ENCODE measurements around the gene UVRAG. TPM values are rescaled to one million over a fixed set of nuclear protein-coding genes. Genes with fewer than 3 reads are reported as not detected.

UVRAG gene
- total and polyA plus RNA-seq, 2 of the 13 experiments (the other 11 are each of a cell fraction or from before 2014, with no cell fraction given): 9.7 to 17.3 TPM

DNA sequence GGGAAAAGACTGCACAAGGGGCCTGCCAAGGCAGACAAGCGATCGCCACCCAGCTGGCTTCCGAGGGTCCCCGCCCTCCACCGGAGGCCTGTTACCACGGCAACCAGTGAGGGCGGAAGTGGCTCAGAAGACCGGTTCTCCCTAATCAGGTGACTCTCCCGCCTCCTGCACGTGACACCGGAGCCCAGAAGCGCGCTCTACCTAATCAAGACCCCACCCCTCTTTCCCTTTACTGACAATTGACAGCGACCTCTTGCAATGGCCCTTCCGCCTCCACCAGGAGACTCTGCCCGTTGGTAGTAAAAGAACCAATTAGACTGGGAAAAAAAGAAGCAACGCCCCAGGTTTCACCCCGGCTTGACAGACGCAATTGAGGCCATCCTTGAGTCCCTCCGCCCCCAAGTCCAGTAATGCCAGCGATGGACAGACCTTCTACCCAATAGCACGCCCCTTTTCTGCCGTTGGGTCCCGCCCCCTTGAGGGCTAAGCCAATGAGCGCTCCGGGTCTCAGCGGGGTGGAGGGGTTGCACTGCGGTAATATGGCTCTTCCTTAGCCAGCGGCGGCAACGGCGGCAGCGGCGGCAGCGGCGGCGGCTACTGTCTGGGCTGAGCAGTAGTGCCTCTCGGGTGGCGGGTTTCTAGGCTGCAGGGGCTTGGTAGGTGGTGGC lies at the start of gene UVRAG (continued):
- TF ChIP-seq, protein P1, sequence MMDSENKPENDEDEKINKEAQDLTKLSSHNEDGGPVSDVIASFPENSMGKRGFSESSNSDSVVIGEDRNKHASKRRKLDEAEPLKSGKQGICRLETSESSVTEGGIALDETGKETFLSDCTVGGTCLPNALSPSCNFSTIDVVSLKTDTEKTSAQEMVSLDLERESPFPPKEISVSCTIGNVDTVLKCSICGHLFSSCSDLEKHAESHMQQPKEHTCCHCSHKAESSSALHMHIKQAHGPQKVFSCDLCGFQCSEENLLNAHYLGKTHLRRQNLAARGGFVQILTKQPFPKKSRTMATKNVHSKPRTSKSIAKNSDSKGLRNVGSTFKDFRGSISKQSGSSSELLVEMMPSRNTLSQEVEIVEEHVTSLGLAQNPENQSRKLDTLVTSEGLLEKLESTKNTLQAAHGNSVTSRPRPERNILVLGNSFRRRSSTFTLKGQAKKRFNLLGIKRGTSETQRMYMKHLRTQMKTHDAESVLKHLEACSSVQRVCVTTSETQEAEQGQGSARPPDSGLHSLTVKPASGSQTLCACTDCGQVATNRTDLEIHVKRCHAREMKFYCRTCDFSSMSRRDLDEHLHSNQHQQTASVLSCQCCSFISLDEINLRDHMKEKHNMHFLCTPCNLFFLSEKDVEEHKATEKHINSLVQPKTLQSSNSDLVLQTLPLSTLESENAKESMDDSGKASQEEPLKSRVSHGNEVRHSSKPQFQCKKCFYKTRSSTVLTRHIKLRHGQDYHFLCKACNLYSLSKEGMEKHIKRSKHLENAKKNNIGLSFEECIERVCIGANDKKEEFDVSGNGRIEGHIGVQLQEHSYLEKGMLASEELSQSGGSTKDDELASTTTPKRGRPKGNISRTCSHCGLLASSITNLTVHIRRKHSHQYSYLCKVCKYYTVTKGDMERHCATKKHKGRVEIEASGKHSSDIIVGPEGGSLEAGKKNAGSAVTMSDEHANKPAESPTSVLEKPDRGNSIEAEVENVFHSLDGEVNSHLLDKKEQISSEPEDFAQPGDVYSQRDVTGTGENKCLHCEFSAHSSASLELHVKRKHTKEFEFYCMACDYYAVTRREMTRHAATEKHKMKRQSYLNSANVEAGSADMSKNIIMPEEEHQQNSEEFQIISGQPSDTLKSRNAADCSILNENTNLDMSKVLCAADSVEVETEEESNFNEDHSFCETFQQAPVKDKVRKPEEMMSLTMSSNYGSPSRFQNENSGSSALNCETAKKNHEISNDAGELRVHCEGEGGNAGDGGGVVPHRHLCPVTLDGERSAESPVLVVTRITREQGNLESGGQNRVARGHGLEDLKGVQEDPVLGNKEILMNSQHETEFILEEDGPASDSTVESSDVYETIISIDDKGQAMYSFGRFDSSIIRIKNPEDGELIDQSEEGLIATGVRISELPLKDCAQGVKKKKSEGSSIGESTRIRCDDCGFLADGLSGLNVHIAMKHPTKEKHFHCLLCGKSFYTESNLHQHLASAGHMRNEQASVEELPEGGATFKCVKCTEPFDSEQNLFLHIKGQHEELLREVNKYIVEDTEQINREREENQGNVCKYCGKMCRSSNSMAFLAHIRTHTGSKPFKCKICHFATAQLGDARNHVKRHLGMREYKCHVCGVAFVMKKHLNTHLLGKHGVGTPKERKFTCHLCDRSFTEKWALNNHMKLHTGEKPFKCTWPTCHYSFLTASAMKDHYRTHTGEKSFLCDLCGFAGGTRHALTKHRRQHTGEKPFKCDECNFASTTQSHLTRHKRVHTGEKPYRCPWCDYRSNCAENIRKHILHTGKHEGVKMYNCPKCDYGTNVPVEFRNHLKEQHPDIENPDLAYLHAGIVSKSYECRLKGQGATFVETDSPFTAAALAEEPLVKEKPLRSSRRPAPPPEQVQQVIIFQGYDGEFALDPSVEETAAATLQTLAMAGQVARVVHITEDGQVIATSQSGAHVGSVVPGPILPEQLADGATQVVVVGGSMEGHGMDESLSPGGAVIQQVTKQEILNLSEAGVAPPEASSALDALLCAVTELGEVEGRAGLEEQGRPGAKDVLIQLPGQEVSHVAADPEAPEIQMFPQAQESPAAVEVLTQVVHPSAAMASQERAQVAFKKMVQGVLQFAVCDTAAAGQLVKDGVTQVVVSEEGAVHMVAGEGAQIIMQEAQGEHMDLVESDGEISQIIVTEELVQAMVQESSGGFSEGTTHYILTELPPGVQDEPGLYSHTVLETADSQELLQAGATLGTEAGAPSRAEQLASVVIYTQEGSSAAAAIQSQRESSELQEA (CRISPR knock-in tag; IDR thresholded peaks at IDR 0.05; ENCODE audit: not compliant biosample characterization): no peak
- TF ChIP-seq PHF5A (CRISPR knock-in tag; IDR thresholded peaks at IDR 0.05; ENCODE audit: low read depth, unreplicated experiment) (no peak), ZNF263 (CRISPR knock-in tag; IDR thresholded peaks at IDR 0.05) (no peak), BORCS8-MEF2B (CRISPR knock-in tag; IDR thresholded peaks at IDR 0.05) (no peak), ZSCAN22 (CRISPR knock-in tag; IDR thresholded peaks at IDR 0.05) (no peak), ZNF282 (IDR thresholded peaks at IDR 0.05; ENCODE audit: partially characterized antibody) (no peak), ZEB1 (IDR thresholded peaks at IDR 0.05; ENCODE audit: insufficient replicate concordance, low read depth) (no peak), POLR2A (IDR thresholded peaks at IDR 0.05; ENCODE audit: insufficient read depth in 1 of 2, low read depth in 2 of 2, low read length in 2 of 2) (peak; percentile 43 to 69; a peak in 3 of 4 replicates), ZBTB7B (CRISPR knock-in tag; IDR thresholded peaks at IDR 0.05) (0 out of 2 replicates have a peak, but pooled peaks have one; percentile 37), ZNF225 (CRISPR knock-in tag; IDR thresholded peaks at IDR 0.05) (no peak; the same call in 1 of the 2 replicates), IKZF1 (IDR thresholded peaks at IDR 0.05) (no peak), ZNF251 (CRISPR knock-in tag; IDR thresholded peaks at IDR 0.05) (no peak), PHF21A (CRISPR knock-in tag; IDR thresholded peaks at IDR 0.05) (0 out of 2 replicates have a peak, but pooled peaks have one; percentile 20), CCAR2 (optimal IDR thresholded peaks at IDR 0.05; ENCODE audit: low read depth, low read length) (no peak), RAD21 (CRISPR knock-in tag; IDR thresholded peaks at IDR 0.05) (0 out of 2 replicates have a peak, but pooled peaks have one; percentile 37), ZNF432 (CRISPR knock-in tag; IDR thresholded peaks at IDR 0.05; ENCODE audit: borderline replicate concordance) (no peak)
- TF ChIP-seq, protein P2, sequence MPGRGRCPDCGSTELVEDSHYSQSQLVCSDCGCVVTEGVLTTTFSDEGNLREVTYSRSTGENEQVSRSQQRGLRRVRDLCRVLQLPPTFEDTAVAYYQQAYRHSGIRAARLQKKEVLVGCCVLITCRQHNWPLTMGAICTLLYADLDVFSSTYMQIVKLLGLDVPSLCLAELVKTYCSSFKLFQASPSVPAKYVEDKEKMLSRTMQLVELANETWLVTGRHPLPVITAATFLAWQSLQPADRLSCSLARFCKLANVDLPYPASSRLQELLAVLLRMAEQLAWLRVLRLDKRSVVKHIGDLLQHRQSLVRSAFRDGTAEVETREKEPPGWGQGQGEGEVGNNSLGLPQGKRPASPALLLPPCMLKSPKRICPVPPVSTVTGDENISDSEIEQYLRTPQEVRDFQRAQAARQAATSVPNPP (CRISPR knock-in tag; IDR thresholded peaks at IDR 0.05): no peak
- TF ChIP-seq, protein P3, sequence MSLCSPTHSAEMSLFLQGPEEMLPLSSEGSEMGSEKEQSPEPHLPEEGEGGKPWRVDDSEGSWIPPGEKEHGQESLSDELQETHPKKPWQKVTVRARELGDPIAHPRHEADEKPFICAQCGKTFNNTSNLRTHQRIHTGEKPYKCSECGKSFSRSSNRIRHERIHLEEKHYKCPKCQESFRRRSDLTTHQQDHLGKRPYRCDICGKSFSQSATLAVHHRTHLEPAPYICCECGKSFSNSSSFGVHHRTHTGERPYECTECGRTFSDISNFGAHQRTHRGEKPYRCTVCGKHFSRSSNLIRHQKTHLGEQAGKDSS (CRISPR knock-in tag; IDR thresholded peaks at IDR 0.05; ENCODE audit: borderline replicate concordance, low read depth): no peak

Data from HepG2 (cell line).